CMK (cell line): ENCODE results near the gene RC3H2.
A peak's percentile ranks its signal among the peaks of the same experiment; 100 is the strongest.
"Not testable (repeated sequence)": the region's sequence is repeated elsewhere in the genome, so short reads cannot be mapped to it uniquely, and the experiment has no call there.

Experiments used
- DNase-seq: peaks from one replicate; pipeline ENCODE4 v3.0.0-alpha.2; 2010; ENCODE audit warnings: low read depth

The RC3H2 gene

DNA sequence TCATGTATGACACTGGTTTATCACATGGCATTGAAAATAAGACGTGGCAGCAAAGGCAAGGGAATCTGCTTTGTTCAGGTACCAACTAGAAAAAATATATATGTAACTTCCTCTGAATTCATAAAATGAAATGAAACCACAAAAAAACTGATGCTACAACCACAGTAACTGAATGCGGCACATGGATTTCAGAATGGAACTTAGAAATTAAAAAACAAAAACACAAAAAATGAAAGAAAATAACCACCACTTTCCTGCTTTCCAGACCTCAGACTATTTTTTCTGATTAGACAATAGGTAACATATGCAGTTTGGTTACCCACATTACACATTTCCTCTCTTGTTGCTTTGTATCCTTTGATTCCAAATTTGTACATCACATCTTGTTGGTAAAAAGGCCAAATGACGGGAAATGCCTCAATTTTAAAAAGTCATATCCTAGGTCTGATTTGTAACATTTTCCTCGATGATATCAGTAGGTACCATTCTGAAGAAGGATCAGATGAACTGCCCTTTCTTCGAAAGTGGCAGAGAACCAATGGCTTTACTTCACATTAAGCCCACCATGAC lies 58.7 kb downstream of the RC3H2 start:
- no peak for DNase-seq

- DNase-seq: no peak
Observed at GRCh38 chr9:122845116-122845515, 60.0 kb downstream of the RC3H2 start.

- DNase-seq: no peak
Observed at GRCh38 chr9:122844137-122844536, 61.0 kb downstream of the RC3H2 start.

GRCh38 chr9:122841501-122841900 lies 63.7 kb downstream of the RC3H2 start:
- DNase-seq: no peak

DNA sequence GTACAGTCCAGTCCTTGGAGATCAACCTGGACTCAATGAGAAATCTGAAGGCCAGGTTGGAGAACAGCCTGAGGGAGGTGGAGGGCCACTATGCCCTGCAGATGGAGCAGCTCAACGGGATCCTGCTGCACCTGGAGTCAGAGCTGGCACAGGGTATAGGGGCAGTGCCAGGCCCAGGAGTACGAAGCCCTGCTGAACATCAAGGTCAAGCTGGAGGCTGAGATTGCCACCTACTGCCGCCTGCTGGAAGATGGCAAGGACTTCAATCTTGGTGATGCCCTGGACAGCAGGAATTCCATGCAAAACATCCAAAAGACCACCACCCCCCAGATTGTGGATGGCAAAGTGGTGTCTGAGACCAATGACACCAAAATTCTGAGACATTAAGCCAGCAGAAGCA lies 66.7 kb downstream of the RC3H2 start:
- not testable (repeated sequence) for DNase-seq

DNA sequence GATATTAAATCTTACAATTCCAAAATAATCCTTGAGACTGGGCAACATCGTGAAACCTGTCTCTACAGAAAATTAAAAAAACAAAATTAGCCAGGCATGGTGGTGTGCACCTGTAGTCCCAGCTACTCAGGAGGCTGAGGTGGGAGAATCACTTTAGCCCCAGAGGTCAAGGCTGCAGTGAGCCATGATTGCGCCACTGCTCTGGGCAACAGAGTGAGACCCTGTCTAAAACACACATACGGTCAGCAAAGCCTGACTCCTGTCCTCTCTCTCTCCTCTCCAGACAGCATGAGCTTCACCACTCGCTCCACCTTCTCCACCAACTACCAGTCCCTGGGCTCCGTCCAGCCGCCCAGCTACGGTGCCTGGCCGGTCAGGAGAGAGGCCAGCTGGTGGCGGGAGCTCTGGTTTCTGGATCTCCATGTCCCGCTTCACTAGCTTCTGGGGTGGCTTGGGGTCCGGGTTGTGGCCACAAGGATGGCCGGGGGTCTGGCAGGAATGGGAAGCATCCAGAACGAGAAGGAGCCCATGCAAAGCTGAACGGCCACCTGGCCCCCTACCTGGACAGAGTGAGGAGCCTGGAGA lies 67.8 kb downstream of the RC3H2 start:
- no peak for DNase-seq

DNA sequence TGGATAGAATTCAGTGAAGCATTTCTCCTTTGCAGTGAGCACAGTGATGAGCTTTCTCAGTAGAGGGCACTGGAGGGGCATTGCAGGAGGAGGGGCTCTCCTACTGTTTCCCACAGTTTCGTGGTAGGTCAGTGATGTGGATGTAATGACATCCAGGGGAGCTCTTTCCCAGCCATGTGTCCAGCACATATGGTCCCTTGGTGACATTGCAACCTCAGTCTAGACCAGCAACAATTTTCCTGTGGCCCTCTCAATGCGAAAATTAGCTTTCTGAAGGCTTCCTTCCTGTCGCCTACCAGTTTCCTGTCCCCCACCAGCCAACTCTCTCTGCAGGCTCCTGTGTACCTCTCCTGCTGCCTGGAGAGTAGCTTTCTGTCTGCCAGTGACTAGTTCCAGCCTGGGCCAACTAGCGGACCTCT lies 69.8 kb downstream of the RC3H2 start:
- DNase-seq: peak; percentile 31

- no peak for DNase-seq
Observed at GRCh38 chr9:122832194-122832593, 73.0 kb downstream of the RC3H2 start.

GRCh38 chr9:122828965-122829284 lies 76.2 kb downstream of the RC3H2 start:
- not testable (repeated sequence) for DNase-seq

GRCh38 chr9:122827761-122828093 lies 77.4 kb downstream of the RC3H2 start:
- DNase-seq: no peak

DNA sequence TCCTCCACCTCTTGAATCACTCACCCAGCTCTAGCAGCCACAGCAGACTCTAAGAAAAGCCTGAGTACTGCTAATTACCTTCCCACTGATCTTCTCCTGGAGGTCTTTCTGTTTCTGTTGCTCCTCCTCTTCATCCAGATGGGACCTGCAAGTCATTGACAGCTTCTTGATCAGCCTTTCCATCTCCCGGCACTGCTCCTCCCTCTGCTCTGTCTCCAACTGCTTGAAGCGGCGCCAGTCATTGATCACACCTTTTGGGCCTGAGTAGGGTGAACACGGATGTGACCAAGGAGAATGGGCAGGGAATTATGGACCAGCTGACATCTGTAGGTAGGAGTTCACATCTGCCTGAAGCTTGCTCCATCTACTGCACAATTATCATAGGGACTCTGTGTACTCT lies 82.2 kb downstream of the RC3H2 start:
- DNase-seq: no peak

DNA sequence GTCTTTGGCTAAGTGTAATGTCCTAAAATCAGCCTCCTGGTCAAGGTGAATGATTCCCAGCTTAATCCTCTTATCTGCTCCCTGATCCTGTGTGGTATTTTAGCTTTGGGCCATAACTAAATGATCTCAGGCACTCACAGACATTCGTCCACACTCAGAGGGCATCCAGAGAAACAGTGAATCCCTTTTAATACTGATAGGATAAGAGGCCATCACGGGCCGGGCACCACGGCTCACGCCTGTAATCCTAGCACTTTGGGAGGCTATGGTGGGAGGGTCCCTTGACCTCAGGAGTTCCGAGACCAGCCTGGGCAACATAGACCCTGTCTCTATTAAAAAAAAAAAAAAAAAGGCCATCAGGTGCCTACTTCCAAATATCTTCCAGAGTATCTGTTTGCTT lies 83.1 kb downstream of the RC3H2 start:
- DNase-seq: no peak

GRCh38 chr9:122821278-122821943 lies 83.7 kb downstream of the RC3H2 start:
- DNase-seq: peak; percentile 36

DNA sequence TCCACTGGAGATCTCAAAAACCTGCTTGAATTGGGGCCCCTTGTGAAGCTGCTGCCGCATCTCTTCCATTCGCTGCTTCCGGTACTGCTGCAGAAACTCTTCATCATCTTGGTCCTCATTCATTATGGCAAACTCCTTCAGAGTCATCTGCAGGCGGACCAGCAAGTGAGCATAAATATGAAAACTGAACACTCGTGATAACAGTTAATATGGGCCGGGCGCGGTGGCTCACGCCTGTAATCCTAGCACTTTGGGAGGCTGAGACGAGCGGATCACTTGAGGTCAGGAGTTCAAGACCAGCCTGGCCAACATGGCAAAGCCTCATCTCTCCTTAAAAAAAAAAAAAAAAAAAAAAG lies 84.7 kb downstream of the RC3H2 start:
- DNase-seq: no peak

GRCh38 chr9:122819791-122820489 lies 85.2 kb downstream of the RC3H2 start:
- DNase-seq: no peak

DNA sequence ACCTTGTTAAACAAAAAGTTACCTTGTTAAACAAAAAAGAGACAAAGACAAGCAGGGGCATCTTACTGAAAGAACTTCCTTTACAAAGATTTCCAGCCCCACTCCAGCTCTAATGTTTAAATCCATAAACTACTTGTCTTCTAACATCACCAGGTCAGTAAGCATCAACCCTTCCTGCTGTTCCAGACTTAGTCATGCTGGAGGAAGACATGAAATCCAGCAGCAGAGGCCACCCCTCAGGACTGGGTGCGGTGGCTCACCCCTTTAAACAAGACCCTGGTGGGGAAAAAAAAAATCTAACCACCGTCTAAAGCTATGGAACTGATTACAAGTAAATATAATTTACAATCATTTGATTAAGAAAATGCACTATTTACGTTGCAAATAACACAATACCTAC lies 85.8 kb downstream of the RC3H2 start:
- no peak for DNase-seq

DNA sequence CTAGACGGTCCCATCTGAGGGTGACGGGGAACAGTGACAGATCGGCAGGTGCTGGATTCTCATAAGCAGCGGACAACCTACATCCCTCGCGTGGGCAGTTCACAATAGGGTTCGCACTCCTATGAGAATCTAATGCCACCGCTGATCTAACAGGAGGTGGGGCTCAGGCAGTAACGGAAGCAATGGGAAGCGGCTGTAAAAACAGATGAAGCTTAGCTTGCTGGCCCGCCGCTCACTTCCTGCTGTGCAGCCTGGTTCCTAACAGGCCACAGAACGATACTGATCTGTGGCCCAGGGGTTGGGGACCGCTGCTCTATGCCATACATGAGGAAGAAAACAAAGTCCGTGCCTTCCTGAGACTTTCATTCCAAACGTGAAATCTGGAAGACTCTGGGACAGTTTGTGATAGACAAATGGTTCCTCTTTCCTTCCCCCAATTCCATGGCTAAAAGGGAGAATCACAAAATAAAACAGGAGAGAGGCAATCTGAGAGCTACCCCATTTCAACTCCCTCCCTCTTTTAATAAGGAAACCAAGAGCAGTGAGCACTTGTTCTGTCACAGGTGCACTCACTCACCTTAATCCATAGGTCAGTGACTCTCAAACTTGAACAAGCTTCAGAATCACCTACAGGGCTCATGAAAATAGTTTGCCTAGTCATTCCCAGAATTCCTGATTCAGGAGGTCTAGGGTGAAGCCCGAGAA lies 88.8 kb downstream of the RC3H2 start:
- peak; percentile 76 for DNase-seq

DNA sequence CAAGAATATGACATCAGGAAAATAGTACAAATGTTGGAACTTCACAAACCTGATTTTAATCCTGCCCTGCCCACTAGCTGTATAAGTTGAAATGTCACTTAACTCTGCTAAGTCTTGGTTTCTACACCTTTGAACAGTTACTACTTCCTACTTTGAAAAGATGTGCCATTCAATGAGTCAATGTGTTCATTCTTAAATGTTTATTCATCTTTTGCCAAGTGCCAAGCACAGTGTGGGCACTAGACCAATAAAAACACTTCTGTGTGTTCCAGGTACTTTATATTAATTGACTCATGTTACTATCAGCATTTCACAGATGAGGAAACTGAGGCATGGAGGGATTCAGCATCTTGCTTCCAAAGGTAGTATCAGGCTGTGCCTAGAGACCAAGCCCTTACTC lies 89.6 kb downstream of the RC3H2 start:
- DNase-seq: no peak

DNA sequence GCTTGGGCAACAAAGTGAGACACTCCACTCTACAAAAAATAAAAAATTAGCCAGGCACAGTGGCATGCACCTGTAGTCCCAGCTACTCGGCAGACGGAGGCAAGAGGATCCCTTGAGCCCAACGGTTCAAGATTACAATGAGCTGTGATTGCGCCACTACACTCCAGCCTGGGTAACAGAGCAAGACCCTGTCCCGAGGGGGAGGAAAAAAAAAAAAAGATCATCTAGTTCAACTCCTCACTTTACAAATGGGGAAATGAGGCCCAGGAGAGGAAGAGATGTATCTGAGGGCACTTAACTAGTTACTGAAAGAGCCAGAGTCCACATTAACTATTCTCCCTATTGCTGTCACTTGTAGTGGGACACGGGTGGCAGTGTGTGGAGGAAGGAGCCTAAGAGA lies 90.6 kb downstream of the RC3H2 start:
- no peak for DNase-seq

GRCh38 chr9:122812736-122813135 lies 92.4 kb downstream of the RC3H2 start:
- no peak for DNase-seq

- DNase-seq: peak; percentile 44
Observed at GRCh38 chr9:122810306-122810946, 94.7 kb downstream of the RC3H2 start.

DNA sequence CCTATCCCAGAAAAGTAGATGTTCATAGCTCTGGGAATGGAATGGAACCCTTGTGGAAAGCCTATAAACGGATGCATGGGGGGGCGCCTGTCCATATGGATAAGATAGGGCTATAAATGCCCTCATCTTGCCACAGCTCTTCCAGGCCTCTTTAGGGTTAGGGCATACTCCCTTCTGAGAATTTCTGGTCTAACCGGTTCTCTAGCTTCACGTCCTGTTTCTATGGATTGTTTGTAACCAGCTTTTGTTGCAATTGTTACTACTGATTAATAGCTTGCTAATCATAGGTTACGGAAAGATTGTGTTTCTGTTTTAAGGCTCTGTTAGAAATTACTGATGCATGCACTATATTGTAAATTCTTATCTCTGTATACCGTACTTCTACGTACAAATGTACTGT lies 95.9 kb downstream of the RC3H2 start:
- not testable (repeated sequence) for DNase-seq
